ENCODE measurements around the gene ZSWIM6. TPM values are rescaled to one million over a fixed set of nuclear protein-coding genes. Genes with fewer than 3 reads are reported as not detected.

Gene ZSWIM6
- polyA plus RNA-seq, 2 of the 4 experiments (the other 2 are of a cell fraction) = 8.9 to 18.0 TPM

DNA sequence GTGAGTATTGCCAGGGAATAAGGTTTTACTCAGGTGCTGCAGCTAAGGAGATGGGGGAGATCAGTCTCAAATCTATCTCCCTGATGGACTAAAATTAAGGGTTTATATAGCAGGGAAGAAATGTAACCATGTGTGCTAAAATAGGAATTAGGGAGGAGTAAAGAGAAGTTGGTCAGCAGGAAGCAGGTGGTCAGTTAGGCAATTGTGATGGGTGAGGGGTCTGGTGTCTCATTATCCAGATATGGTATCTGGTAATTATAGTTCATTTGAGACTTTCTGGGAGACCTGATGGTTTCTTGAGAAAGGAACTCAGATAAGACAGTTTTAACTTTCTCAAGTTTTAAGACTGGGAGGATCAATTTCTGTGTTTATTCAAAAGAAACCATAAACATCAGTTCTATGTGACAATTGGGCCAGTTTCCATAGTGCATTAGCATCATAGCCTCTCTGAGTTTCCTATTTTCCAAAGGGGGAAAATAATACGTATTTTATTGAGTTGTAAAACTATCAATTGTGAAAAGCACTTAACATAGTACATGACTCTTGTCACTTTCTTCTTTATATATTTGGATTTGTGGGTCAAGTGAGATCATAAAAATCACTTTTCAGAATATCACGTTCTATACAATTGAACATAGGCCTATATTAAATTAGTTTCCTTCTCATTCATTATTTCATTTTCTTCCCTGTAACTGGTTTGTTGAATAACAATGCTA, 115.9 kb downstream of the ZSWIM6 start:
- CTCF ChIA-PET = no interaction called here
- peaks cover 7% of the 10 kb centered on the region; the same call in 1 of the 3 replicates for H3K9me3 ChIP-seq
- TF ChIP-seq, protein P1, sequence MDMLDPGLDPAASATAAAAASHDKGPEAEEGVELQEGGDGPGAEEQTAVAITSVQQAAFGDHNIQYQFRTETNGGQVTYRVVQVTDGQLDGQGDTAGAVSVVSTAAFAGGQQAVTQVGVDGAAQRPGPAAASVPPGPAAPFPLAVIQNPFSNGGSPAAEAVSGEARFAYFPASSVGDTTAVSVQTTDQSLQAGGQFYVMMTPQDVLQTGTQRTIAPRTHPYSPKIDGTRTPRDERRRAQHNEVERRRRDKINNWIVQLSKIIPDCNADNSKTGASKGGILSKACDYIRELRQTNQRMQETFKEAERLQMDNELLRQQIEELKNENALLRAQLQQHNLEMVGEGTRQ (IDR thresholded peaks at IDR 0.05) = no peak
- no peak for TF ChIP-seq TP53 (CRISPR knock-in tag; IDR thresholded peaks at IDR 0.05)
- no peak for TF ChIP-seq TFCP2L1 (CRISPR knock-in tag; IDR thresholded peaks at IDR 0.05)
- TF ChIP-seq HDAC2 (IDR thresholded peaks at IDR 0.05) = no peak
- 89% methylated on average over 2 of the region's 2 CpGs for WGBS (ENCODE audit: missing lambda C conversion rate)
- DNase-seq (ENCODE audit: low read depth in 1 of 2, low spot score in 1 of 2) (no peak), FAIRE-seq (no peak), ATAC-seq (no peak)
- H3K4me3 ChIP-seq = no peak overlapping the region
- no peak overlapping the region for H3K4me2 ChIP-seq
- peaks cover 38% of the 10 kb centered on the region for H3K4me1 ChIP-seq
- POLR2A ChIA-PET = no interaction called here
- peak overlapping the region in 1 of 2 experiments; percentile 20; a peak in 1 of 6 replicates for H3K27ac ChIP-seq

DNA sequence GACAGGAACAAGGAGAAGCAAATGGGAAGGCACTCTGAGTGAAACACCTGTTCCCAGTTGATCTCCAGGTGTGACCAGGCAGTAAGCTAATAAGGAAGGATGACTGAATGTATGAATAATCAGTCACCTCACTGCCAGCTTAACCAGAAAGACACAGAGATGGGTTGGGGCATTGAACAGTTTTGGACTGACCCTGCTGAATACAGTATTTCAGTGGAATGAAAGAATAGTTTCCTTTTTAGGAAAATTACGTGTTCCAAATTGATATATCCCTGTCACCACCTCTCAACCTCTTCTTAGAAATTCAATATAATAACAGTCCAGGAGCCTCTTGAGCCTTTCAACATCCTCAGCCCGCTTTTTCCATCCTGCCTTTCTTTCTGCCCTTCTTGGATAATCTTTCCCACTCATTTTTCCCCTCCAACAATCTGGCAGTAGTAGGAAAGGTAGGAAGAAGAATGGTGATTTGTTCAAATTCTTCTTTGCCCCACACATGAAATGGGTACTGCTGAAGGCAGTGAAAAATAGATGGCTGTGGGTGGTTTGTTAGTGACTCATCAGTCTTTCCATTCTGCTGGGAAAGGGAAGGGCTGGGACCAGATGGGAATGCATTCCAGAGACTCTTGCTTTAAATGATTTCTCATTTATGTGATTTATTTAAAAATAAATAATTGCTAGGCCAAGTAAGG, 117.9 kb downstream of the ZSWIM6 start:
- peak overlapping the region; percentile 75 to 90 for H3K27ac ChIP-seq
- peak overlapping the region; percentile 74 for H3K4me2 ChIP-seq
- TF ChIP-seq, protein P2, sequence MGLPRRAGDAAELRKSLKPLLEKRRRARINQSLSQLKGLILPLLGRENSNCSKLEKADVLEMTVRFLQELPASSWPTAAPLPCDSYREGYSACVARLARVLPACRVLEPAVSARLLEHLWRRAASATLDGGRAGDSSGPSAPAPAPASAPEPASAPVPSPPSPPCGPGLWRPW (IDR thresholded peaks at IDR 0.05) = no peak
- TF ChIP-seq, protein P3, sequence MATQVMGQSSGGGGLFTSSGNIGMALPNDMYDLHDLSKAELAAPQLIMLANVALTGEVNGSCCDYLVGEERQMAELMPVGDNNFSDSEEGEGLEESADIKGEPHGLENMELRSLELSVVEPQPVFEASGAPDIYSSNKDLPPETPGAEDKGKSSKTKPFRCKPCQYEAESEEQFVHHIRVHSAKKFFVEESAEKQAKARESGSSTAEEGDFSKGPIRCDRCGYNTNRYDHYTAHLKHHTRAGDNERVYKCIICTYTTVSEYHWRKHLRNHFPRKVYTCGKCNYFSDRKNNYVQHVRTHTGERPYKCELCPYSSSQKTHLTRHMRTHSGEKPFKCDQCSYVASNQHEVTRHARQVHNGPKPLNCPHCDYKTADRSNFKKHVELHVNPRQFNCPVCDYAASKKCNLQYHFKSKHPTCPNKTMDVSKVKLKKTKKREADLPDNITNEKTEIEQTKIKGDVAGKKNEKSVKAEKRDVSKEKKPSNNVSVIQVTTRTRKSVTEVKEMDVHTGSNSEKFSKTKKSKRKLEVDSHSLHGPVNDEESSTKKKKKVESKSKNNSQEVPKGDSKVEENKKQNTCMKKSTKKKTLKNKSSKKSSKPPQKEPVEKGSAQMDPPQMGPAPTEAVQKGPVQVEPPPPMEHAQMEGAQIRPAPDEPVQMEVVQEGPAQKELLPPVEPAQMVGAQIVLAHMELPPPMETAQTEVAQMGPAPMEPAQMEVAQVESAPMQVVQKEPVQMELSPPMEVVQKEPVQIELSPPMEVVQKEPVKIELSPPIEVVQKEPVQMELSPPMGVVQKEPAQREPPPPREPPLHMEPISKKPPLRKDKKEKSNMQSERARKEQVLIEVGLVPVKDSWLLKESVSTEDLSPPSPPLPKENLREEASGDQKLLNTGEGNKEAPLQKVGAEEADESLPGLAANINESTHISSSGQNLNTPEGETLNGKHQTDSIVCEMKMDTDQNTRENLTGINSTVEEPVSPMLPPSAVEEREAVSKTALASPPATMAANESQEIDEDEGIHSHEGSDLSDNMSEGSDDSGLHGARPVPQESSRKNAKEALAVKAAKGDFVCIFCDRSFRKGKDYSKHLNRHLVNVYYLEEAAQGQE (IDR thresholded peaks at IDR 0.05) = no peak
- TF ChIP-seq GATA3 (IDR thresholded peaks at IDR 0.05; ENCODE audit: borderline replicate concordance) (peak; percentile 43; the same call in 1 of the 2 replicates), NR3C1 (IDR thresholded peaks at IDR 0.05) (no peak), RAD21 (conservative IDR thresholded peaks at IDR 0.05 in 1 of 2, IDR thresholded peaks at IDR 0.05 in 1 of 2) (peak; percentile 3 to 28; a peak in 1 of 5 replicates), ZSCAN20 (CRISPR knock-in tag; IDR thresholded peaks at IDR 0.05) (no peak), FOSL2 (IDR thresholded peaks at IDR 0.05) (0 out of 2 replicates have a peak, but pooled peaks have one; percentile 29), FOSL2 (CRISPR knock-in tag; IDR thresholded peaks at IDR 0.05) (peak; percentile 91), JUNB (IDR thresholded peaks at IDR 0.05) (peak; percentile 51; the same call in 1 of the 2 replicates), EP300 (IDR thresholded peaks at IDR 0.05) (peak in 1 of 2 experiments; percentile 42; a peak in 1 of 5 replicates), MAFK (IDR thresholded peaks at IDR 0.05; ENCODE audit: partially characterized antibody) (peak; percentile 56), JUN (IDR thresholded peaks at IDR 0.05) (0 out of 5 replicates have a peak, but pooled peaks of 1 of the 2 experiments have one; percentile 16), NFE2L2 (conservative IDR thresholded peaks at IDR 0.05; ENCODE audit: low read length) (no peak)
- TF ChIP-seq, protein P4, sequence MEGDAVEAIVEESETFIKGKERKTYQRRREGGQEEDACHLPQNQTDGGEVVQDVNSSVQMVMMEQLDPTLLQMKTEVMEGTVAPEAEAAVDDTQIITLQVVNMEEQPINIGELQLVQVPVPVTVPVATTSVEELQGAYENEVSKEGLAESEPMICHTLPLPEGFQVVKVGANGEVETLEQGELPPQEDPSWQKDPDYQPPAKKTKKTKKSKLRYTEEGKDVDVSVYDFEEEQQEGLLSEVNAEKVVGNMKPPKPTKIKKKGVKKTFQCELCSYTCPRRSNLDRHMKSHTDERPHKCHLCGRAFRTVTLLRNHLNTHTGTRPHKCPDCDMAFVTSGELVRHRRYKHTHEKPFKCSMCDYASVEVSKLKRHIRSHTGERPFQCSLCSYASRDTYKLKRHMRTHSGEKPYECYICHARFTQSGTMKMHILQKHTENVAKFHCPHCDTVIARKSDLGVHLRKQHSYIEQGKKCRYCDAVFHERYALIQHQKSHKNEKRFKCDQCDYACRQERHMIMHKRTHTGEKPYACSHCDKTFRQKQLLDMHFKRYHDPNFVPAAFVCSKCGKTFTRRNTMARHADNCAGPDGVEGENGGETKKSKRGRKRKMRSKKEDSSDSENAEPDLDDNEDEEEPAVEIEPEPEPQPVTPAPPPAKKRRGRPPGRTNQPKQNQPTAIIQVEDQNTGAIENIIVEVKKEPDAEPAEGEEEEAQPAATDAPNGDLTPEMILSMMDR (IDR thresholded peaks at IDR 0.05) = no peak
- ATAC-seq (peak; percentile 93 to 95), FAIRE-seq (peak; percentile 77), DNase-seq (ENCODE audit: low read depth in 1 of 2, low spot score in 1 of 2) (peak; percentile 35 to 82)
- CTCF ChIA-PET = interaction anchor here (1.2 kb wide), 1 partner anchor 13 kb away, joined by 4 read pairs; no protein-coding TSS in a partner anchor
- POLR2A ChIA-PET = interaction anchor here (0.6 kb wide), 1 partner anchor 894 kb away, joined by 3 read pairs; no protein-coding TSS in a partner anchor
- no peak overlapping the region for H3K4me3 ChIP-seq
- H3K9me3 ChIP-seq = peaks cover 7% of the 10 kb centered on the region; the same call in 1 of the 3 replicates
- 41% methylated on average over 2 of the region's 2 CpGs for WGBS (ENCODE audit: missing lambda C conversion rate)
- H3K4me1 ChIP-seq = peaks cover 42% of the 10 kb centered on the region
